CD4-positive, alpha-beta T cell treated with Interleukin-15 for 4 hours (primary cell): ENCODE results near the gene PLEKHM1.
"Not testable (repeated sequence)": the region's sequence is repeated elsewhere in the genome, so short reads cannot be mapped to it uniquely, and the experiment has no call there.

Experiments
- DNase-seq: peaks from one replicate; pipeline ENCODE4 v3.0.0-alpha.2; 2020; ENCODE audit warnings: low spot score

Gene PLEKHM1

GRCh38 chr17:45490615-45491433 lies at the start of gene PLEKHM1:
Gene PLEKHM1, minus strand, starts transcription at chr17:45490721. Its CDS starts 8,237 bp downstream, at chr17:45482484.
- DNase-seq, result peak; percentile 79

- DNase-seq, result not testable (repeated sequence)
Measured at GRCh38 chr17:45538168-45538567, 47.6 kb upstream of the PLEKHM1 start.

GRCh38 chr17:45506072-45506471 lies 15.6 kb upstream of the PLEKHM1 start:
- not testable (repeated sequence) for DNase-seq

GRCh38 chr17:45505183-45505582 lies 14.7 kb upstream of the PLEKHM1 start:
- not testable (repeated sequence) for DNase-seq

GRCh38 chr17:45501092-45501707 lies 10.7 kb upstream of the PLEKHM1 start:
- not testable (repeated sequence) for DNase-seq

DNA sequence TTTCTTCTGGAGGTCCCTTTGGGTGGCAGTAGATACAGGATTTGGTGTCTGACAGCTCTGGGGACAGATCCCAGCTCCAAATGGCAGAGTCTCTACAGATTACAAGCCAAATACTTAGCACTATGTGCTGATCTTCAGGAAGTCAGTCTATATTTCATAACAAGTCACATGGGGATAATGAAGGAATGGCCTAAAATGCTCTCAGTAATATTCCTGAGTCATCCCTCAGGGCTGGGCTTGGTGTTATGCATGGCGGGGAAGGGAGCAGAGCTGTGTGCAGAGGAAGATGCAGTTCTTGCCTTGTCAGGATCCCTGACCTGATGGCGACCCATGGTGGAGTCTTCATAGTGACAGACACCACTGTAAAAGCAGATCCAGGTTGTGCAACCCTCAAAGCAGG lies 10.0 kb upstream of the PLEKHM1 start:
- DNase-seq, result not testable (repeated sequence)

DNA sequence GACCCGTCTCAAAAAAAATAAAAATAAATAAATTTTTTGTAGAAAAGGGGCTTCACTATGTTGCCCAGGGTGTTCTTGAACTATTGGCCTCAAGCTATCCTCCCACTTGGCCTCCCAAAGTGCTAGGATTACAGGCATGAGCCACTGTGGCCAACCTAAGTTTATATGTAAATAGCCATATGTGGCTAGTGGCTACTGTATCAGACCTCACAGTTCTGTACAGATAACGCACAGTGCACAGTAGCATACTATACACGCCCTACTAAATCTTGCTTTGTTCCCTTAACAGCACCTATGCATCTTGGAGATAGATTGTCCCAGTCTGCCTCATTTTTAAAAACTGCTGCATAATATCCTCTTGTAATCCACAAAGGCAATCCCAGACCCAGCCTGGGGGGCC lies 8.7 kb upstream of the PLEKHM1 start:
- DNase-seq, result not testable (repeated sequence)

DNA sequence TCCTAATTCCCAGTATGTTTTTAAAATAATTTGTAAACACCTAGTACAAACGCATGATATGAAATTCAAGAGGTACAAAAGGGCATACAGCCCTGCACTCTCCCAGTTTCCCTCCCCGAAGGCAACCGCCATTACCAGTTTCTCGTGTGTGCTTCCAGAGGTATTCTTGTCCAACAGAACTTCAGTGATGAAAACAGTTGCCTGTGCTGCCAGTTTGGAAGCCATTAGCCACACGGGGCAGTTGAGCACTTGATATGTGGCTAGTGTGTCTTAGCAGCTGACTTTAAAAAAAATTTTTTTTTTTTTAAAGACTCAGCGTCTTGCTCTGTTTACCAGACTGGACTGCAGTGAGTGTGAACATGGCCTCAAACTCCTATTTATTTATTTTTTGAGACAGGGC lies 7.9 kb upstream of the PLEKHM1 start:
- DNase-seq, result not testable (repeated sequence)

- not testable (repeated sequence) for DNase-seq
Measured at GRCh38 chr17:45497449-45497848, 6.9 kb upstream of the PLEKHM1 start.

GRCh38 chr17:45496507-45496906 lies 6.0 kb upstream of the PLEKHM1 start:
- DNase-seq, result not testable (repeated sequence)

DNA sequence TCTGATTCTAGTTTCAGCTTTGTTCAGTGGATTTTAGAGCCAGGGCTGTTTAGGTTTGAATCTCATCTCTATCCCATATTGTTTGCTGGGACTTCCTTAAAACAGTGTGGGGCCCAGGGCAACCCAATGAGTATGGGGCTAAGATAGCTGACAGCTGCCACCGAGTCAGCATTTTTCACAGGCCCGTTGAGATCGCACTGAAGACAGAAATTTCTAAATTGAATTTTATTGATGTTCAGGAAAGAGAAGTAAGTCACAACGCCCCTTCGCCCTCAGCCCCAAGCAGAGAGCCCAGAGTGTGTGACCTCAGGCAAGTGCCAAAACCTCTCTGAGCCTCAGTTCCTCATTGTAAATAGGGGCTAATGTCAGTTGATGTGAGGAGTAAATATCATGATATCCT lies 4.0 kb upstream of the PLEKHM1 start:
- not testable (repeated sequence) for DNase-seq

DNA sequence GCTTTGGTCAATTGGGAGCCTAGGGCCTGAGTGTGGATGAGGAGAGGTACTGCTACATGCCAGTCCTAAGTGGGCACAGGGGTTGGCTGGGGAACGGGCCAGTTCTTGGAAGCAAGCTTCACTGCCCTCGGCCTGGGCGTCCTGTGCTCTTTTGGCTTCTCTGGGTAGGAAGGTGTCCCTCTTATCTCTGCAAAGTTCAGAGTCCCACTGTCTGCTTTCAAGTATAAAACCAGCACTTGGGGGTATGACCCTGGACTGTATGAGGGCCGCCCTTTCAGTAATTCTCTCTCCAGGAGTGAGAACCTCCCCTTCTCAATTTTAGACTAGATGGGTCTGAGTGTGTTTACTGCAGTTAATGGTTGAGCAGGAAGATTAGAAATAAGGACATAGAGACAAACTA lies 1.6 kb upstream of the PLEKHM1 start:
- DNase-seq, result not testable (repeated sequence)

DNA sequence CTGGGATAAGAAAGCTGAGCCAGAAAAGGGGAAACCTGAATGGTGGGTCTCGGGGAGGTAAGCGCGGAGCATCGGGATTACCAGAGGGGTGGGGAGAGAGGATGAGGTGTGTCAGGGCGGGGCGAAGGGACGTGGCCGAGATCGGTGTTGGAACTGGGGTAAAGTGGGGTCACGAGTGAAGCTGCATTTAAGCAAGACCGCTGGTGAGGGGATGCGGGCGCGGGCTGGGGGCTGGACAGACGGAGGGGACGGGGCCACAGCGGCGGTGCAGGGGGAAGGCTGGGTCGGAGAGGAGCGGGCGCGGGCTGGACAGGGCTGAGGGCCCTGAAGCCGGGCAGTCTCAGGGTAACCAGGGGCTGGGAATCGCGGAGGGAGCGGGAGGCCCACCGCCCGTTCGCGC lies 323 bp downstream of the PLEKHM1 start:
- DNase-seq, result not testable (repeated sequence)

GRCh38 chr17:45487704-45488103 lies 2.8 kb downstream of the PLEKHM1 start:
- not testable (repeated sequence) for DNase-seq

DNA sequence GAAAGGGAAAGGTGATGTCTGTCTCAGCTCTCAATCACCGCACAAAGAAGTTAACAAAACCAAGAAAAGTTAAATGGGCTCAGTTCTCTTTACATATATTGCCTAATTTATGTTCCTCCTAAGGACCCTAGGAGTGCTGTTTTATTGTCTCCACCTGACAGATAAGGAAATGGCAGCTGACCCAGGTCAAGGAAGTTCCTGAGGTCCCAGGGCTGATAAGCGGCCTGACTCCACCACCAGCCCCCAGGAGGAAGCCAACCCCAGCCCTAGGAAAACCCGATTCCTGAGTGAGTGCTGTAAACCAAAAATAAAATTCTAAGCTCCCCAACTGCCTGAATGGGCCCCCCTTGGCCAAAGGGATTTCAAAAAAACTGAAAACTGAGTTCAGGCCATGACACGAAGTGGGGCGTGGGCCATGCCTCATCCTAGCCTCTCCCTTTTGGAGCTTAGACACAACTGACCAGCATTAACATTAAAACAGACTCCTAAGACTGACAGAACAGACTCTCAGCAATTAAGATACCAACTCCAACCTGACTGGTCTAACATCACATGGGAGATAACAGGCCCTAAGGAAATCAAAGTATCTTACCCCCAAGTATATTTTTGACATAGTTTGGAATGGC lies 6.8 kb downstream of the PLEKHM1 start:
- not testable (repeated sequence) for DNase-seq

- not testable (repeated sequence) for DNase-seq
Measured at GRCh38 chr17:45483177-45483576, 7.3 kb downstream of the PLEKHM1 start.

DNA sequence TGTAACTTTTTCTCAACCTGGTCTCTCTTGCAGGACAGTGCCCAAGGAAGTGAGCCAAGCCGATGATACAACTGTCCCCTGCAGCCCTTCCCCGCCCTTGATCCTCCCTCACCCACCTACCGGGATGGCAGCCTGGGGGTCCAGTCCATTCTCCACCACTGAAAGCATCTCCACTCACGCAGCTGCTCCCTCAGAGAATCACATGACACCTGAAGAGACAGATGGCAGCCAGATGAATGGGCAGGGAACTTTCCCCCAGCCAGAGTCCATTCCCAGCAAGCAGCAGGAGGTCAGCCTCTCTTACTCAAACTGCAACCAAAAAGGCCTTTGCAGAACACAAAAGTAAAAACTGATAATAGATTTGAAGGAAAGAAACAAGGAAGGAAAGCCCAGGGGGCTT lies 8.2 kb downstream of the PLEKHM1 start:
- DNase-seq, result not testable (repeated sequence)

- not testable (repeated sequence) for DNase-seq
Measured at GRCh38 chr17:45475436-45475835, 15.1 kb downstream of the PLEKHM1 start.

GRCh38 chr17:45472249-45472648 lies 18.3 kb downstream of the PLEKHM1 start:
- DNase-seq, result not testable (repeated sequence)

- DNase-seq, result not testable (repeated sequence)
Measured at GRCh38 chr17:45469204-45469563, 21.3 kb downstream of the PLEKHM1 start.

DNA sequence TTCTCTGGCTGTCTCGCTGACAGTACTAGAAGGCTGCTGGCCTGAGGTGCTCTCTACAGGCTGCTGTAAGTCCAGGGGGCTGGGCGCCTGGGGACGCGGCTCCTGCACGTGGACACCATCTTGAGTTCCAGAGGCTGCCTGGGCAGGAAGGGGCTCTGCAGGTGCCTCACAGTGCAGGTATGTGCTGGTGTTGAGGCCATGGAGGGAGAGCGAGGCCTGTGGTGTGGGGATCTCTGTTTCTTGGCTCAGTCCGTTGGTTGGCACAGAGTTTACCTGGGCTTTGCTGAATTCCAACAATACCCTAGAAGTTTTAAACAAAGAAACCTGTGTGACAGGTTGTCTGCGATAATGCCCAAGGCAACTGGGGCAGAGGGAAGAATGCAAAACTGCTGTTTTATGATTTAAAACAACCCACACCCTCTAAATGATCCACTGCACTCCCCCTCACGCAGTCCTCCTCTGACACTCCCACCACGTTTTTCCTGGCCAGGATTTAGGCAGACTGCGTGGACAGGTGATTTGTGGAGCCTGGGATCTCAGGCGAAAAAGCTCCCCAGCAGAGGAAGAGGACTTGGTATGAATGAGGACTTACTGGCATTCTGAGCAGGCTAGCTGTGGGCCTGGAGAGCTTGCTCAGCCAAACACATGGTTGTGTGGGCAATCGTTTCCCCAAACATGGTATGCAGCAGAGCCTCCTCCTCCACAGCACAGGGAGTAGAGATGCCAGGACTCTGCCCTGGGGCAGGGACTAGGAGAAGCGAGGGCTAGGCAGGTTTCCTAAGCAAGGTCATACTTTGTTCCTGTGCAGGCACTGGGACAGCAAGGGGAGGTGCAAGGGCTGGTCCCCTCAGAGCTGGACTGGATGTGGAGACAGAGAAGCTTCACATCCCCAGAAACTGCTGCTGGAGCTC lies 22.0 kb downstream of the PLEKHM1 start:
- not testable (repeated sequence) for DNase-seq
